ENCODE measurements around the gene FAM219A.

The FAM219A gene

DNA sequence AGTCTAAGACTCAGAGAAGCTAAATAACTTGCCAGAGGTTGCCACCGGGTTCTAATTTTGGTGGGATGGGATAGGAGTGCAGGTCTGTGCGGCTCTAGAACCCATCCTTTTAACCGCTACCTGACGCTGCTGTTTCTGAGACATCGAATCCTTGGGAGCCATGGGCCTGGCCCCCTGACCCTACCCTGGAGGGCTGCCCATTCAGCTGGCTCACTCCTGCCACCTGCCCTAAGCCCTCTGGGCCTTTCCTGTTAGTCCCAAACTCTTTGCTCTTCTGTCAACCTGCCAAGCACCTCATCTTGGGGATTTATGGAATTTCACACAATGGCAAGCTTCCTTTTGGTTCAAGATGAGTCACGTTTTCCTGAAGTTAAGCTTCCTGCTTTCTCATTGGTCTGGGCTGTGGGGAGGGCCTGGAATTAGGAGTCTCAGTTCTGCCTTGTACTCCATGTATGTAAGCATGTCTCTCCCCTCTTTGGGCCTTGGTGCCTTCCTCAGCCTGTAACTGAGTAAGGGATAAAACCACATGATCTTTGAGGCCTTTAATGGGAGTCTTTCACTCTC lies 37.9 kb upstream of the FAM219A start:
- TF ChIP-seq, protein P1, sequence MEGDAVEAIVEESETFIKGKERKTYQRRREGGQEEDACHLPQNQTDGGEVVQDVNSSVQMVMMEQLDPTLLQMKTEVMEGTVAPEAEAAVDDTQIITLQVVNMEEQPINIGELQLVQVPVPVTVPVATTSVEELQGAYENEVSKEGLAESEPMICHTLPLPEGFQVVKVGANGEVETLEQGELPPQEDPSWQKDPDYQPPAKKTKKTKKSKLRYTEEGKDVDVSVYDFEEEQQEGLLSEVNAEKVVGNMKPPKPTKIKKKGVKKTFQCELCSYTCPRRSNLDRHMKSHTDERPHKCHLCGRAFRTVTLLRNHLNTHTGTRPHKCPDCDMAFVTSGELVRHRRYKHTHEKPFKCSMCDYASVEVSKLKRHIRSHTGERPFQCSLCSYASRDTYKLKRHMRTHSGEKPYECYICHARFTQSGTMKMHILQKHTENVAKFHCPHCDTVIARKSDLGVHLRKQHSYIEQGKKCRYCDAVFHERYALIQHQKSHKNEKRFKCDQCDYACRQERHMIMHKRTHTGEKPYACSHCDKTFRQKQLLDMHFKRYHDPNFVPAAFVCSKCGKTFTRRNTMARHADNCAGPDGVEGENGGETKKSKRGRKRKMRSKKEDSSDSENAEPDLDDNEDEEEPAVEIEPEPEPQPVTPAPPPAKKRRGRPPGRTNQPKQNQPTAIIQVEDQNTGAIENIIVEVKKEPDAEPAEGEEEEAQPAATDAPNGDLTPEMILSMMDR (IDR thresholded peaks at IDR 0.05; ENCODE audit: extremely low read depth, missing control alignments): no peak
- DNase-seq (ENCODE audit: low spot score): no peak

DNA sequence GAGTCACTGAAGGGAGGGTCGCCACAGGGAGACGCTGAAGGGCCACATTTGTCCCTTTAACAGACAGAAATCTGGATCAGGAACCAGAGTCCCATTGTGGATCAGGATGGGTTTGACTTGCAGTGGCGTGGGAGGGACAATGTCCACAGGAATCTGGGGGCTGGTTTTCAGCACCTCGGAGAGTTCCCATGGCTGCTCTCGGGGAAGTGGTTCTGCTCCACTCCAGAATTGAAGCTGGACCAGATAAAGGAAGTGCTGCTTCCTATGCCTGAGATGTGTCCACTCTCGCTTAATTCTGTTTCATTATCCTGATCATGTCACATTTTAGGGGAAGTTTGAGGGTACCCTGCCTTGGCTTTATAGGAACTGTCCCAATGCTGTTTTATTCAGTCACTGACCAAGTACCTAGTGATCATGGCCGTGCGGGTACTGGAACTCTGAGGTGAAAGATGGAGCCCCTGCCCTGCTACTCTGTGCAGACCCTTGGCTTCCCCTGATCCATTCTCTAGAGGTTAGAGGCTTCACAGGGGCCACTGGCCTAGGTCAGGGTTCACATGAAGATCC lies 35.7 kb upstream of the FAM219A start:
- TF ChIP-seq, protein P1 (IDR thresholded peaks at IDR 0.05; ENCODE audit: extremely low read depth, missing control alignments): no peak
- DNase-seq (ENCODE audit: low spot score): no peak

DNA sequence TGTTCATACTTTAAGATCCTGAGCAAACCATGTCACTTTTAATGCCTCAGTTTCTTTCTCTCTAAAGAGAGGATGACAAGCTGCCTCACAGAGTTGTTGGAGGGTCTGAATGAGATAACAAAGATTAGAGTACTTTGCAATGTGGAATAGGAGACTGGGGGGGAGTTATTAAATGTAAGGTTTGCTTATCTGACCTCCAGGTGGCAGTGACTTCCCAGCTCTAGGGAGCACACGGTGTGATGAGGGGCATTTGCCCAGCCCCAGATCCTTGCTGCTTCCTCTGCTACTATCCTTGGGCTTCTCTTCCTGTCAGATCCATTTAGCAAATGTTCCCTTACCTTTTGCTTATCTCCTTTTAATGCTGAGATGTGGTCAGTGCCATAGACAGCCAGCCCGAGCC lies 33.7 kb upstream of the FAM219A start:
- DNase-seq (ENCODE audit: low spot score): no peak
- TF ChIP-seq, protein P1 (IDR thresholded peaks at IDR 0.05; ENCODE audit: extremely low read depth, missing control alignments): no peak

DNA sequence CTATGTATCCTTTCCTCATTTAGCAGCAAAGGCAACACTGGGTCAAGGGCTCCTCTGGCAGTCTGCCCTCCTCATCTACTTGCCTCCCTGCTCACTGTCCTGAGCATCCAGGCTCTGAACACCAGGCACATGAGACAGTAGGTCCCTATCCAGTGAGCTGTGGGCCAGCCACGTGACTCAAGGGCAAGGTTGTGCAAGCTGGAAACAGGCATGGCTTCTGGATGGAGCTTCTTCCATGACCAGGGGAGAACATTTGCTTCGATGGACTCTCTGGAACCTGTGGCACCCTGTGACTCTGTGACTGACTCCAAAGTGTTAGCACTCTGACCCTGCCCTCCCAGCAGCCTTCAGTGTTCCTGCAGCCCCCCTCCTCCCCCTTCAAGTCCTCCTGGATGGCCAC lies 33.2 kb upstream of the FAM219A start:
- TF ChIP-seq, protein P1 (IDR thresholded peaks at IDR 0.05; ENCODE audit: extremely low read depth, missing control alignments): no peak

DNA sequence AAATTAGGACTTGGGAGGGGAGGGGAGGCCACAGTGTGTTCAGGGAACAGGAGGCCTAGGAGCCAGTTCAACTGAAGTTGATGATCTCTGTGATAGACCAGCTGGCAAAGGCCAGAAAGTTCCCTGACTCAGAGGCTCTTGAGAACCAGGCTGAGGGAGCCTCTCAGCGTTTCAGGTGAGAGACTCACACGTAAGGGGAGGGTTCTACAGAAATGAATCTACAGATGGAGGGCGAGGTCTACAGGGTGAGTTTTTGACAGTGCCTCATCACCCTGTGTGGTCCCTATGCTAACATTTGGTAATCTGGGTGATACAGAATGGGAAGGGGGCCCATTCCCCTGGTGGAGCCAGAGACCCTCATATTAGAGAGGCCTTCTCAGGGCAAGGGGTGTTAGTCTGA lies 32.4 kb upstream of the FAM219A start:
- DNase-seq (ENCODE audit: low spot score): no peak
- TF ChIP-seq, protein P1 (IDR thresholded peaks at IDR 0.05; ENCODE audit: extremely low read depth, missing control alignments): no peak

More for the DNA sequence above, 33.2 kb upstream of the FAM219A start:
- DNase-seq (ENCODE audit: low spot score): no peak

DNA sequence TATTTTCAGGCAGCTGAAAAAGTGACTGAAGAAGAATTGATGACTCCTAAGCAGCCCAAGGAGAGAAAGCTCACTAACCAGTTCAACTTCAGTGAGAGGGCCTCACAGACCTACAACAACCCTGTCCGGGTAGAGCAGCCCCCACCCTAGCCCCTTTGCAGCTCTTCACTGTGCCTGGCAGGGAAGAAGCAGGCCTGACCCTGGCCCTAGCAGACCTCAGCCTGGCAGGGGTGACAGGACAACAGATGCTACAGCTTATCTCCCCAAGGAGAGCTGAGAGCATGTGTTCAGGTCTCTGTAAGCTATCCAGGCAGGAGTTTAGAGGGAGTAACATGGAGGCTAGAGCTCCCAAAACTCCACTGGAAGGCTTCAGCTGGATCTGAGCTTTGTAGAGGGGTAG lies 32.0 kb upstream of the FAM219A start:
- TF ChIP-seq, protein P1 (IDR thresholded peaks at IDR 0.05; ENCODE audit: extremely low read depth, missing control alignments): no peak
- no peak for DNase-seq (ENCODE audit: low spot score)

DNA sequence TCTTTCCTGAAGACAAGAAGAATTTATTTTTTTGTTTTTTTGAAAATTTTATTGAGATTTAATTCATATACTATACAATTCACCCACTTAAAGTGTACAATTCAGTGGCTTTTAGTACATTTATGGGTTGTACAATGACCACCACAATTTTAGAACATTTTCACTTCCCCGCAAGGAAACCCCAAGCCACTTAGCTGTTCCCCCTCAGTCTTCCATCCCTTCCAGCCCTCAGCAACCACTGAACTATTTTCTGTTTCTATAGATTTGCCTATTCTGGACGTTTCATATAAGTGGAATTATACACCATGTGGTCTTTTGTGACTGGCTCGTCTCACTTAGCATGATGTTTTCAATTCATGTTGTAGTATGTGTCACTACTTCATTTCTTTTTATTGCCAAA lies 28.2 kb upstream of the FAM219A start:
- DNase-seq (ENCODE audit: low spot score): no peak
- TF ChIP-seq, protein P1 (IDR thresholded peaks at IDR 0.05; ENCODE audit: extremely low read depth, missing control alignments): no peak

Measured in GM20000 (cell line).